ENCODE measurements around the gene SCAMP4. TPM values are rescaled to one million over a fixed set of nuclear protein-coding genes. Genes with fewer than 3 reads are reported as not detected.

The SCAMP4 gene
- total RNA-seq, 1 donor, result 49.2 TPM

DNA sequence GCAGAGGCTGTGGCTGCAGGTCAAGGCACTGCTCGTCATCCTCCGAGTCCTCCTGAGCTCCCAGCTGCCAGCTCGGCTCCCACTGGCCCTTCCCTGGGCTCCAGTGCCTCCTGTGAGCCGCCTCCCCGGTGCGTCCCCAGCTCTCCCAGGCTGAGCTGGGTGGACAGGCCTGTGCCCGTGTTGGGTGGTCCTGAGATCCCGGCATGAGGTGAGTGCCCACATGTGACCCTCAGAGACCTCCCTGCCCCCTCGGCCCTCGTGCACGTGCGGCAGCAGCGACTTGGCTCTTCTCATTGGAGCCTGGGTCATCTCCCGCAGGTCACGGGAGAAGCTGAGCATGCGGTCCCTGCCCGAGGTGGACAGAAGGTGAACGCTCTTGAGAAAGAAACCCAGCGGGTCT lies 15.4 kb downstream of the SCAMP4 start:
- TF ChIP-seq, protein P1, sequence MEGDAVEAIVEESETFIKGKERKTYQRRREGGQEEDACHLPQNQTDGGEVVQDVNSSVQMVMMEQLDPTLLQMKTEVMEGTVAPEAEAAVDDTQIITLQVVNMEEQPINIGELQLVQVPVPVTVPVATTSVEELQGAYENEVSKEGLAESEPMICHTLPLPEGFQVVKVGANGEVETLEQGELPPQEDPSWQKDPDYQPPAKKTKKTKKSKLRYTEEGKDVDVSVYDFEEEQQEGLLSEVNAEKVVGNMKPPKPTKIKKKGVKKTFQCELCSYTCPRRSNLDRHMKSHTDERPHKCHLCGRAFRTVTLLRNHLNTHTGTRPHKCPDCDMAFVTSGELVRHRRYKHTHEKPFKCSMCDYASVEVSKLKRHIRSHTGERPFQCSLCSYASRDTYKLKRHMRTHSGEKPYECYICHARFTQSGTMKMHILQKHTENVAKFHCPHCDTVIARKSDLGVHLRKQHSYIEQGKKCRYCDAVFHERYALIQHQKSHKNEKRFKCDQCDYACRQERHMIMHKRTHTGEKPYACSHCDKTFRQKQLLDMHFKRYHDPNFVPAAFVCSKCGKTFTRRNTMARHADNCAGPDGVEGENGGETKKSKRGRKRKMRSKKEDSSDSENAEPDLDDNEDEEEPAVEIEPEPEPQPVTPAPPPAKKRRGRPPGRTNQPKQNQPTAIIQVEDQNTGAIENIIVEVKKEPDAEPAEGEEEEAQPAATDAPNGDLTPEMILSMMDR (IDR thresholded peaks at IDR 0.05; ENCODE audit: insufficient read depth, low read depth, low read length), result no peak
- DNase-seq (ENCODE audit: low read depth), result no peak
- H3K4me3 ChIP-seq (ENCODE audit: low read depth, low read length), result no peak overlapping the region

DNA sequence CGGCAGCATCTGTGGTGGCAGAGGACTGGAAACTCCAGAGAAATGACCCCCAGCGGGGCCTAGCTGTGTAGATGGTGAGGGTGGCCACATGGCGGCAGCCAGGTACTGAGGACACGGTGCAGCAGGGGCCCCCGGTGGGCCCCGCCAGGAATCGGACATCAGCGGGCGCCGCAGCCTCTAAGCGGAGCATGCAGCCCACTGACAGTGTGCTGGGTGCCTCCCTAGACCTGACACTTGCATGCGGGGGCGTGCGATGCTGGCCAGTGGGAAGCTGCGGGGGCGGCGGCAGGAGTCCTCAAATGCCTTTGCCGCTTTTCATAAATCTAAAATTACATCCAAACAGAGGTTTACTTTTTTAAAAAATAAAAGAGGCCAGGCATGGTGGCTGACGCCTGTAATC lies 16.1 kb downstream of the SCAMP4 start:
- TF ChIP-seq, protein P1 (IDR thresholded peaks at IDR 0.05; ENCODE audit: insufficient read depth, low read depth, low read length), result no peak
- no peak overlapping the region for H3K4me3 ChIP-seq (ENCODE audit: low read depth, low read length)
- DNase-seq (ENCODE audit: low read depth), result no peak

DNA sequence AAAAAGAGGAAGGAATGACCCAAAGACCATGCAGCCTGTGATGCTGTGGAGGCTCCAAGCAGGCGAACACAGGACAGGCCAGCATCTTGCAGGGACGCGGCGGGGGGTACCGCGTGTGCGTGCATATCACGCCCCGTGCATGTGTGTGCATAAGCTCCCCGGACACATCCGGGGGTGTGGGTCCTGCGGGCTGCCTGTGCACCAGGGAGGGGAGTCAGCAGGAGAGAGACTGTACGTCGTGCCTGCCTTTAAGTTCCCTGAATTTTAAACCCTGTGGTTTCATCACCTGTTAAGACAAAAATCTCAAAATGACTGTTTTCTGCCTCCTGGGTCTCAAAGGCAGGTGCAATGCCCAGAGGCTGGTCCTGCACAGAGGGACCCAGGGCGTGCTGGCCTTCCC lies 16.6 kb downstream of the SCAMP4 start:
- TF ChIP-seq, protein P1 (IDR thresholded peaks at IDR 0.05; ENCODE audit: insufficient read depth, low read depth, low read length), result no peak
- H3K4me3 ChIP-seq (ENCODE audit: low read depth, low read length), result no peak overlapping the region
- DNase-seq (ENCODE audit: low read depth), result no peak

DNA sequence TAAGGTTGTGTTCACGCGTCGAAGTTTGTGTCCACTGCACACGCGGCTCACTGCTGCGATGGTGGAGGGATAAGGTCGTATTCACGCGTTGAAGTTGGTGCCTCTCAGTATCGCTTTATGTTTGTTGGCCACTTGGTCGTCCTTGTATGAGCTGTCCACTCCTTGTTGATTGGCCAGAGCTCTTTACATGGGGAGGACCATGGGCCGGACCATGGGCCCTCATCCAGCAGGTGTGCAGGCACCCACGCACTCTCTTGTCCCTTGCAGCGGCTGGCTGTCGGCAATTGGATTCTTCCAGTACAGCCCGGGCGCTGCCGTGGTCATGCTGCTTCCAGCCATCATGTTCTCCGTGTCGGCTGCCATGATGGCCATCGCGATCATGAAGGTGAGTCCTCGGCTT lies 17.6 kb downstream of the SCAMP4 start:
- TF ChIP-seq, protein P1 (IDR thresholded peaks at IDR 0.05; ENCODE audit: insufficient read depth, low read depth, low read length), result no peak
- DNase-seq (ENCODE audit: low read depth), result no peak
- H3K4me3 ChIP-seq (ENCODE audit: low read depth, low read length), result no peak overlapping the region

DNA sequence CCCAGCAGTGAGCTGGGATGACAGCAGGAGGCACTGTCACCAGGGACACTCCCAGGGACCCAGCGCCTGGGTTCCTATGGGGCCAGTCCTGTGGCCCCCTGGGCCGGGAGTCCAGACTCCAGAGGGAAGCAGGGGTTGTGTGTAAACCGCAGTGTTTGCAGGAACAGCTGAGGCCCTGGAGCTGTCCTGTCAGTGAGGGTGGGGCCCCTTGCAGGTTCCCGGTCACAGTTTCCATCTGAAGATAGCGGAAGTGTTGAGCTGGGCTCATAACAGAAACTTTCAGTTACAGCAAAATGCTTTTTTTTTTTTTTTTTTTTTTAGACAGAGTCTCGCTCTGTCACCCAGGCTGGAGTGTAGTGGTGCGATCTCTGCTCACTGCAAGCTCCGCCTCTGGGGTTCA lies 18.1 kb downstream of the SCAMP4 start:
- TF ChIP-seq, protein P1 (IDR thresholded peaks at IDR 0.05; ENCODE audit: insufficient read depth, low read depth, low read length), result no peak
- DNase-seq (ENCODE audit: low read depth), result no peak
- H3K4me3 ChIP-seq (ENCODE audit: low read depth, low read length), result no peak overlapping the region

DNA sequence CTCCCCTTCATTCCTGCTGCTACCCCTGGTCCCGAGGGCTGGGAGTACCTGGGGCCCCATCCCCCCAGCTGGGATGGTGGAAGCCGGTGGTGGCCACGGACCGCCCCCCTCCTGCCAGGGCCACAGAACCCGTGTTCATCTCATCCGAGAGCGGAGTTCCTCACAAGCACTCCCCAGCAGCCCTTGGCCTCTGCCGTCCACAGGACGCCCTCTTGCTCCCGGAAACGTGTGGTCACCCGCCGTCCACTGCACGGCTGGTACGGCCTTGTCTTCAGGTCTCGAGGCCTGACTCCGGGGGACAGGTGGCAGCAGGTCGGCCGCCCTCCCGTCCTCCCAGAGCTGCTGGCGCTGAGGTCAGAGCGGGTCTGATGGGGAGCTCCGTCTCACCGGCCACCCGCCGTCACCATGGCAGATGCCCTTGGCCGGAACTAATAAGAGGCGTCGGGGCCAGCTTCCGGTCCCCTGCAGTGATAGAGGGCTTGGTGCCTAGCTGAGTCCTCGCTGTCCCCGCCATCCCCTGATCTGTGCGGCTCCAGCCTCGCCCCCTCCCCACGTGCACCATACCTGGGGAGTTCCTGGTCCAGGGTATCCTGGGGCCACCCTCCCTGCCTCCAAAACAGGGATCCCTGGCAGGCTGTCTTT lies 19.2 kb downstream of the SCAMP4 start:
- TF ChIP-seq, protein P1 (IDR thresholded peaks at IDR 0.05; ENCODE audit: insufficient read depth, low read depth, low read length), result no peak
- H3K4me3 ChIP-seq (ENCODE audit: low read depth, low read length), result no peak overlapping the region
- no peak for DNase-seq (ENCODE audit: low read depth)

DNA sequence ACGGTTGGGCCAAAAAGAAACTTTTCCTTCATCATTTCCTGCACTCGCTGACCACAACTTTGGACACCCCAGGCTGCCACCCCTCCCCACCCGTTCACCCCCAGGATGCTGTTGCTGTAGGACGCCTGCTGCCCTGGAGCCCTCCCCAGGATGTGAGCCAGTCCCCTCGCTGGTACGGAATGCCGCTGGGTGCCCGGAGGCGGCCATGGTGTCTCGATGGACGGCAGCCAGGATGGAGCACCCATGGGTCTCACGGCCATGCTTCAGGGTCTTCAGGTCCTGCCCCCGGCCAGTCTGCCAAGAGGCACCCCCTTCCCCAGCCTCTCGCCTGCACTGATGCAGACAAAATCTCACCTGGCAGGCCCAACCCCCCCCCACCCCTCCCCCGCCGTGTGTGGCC lies 20.3 kb downstream of the SCAMP4 start:
- TF ChIP-seq, protein P1 (IDR thresholded peaks at IDR 0.05; ENCODE audit: insufficient read depth, low read depth, low read length), result no peak
- no peak overlapping the region for H3K4me3 ChIP-seq (ENCODE audit: low read depth, low read length)
- no peak for DNase-seq (ENCODE audit: low read depth)

Measured in fibroblast of villous mesenchyme (primary cell).